ENCODE results near the gene ARL3. TPM values are rescaled to one million over a fixed set of nuclear protein-coding genes. Genes with fewer than 3 reads are reported as not detected.

The ARL3 gene
- total RNA-seq, 6 experiments from 2014 or later: 13.2 to 18.4 (median 16.8) TPM

GRCh38 chr10:102635377-102635776 lies 78.8 kb downstream of the ARL3 start:
- Mint-ChIP-seq H3K36me3 (ENCODE audit: low read depth) (no peaks in the 10 kb centered on the region), H3K4me3 (no peak overlapping the region), H3K9me3 (no peaks in the 10 kb centered on the region), H3K4me1 (ENCODE audit: low read depth) (peaks cover 63% of the 10 kb centered on the region), H3K27ac (peak overlapping the region; percentile 96), H3K27me3 (ENCODE audit: insufficient read depth) (peaks cover 1% of the 10 kb centered on the region)
- no peak for TF ChIP-seq CTCF (IDR thresholded peaks at IDR 0.05)
- DNase-seq: no peak

- Mint-ChIP-seq H3K27ac (peak overlapping the region; percentile 96), H3K27me3 (ENCODE audit: insufficient read depth) (peaks cover 4% of the 10 kb centered on the region), H3K36me3 (ENCODE audit: low read depth) (no peaks in the 10 kb centered on the region), H3K9me3 (no peaks in the 10 kb centered on the region), H3K4me3 (no peak overlapping the region), H3K4me1 (ENCODE audit: low read depth) (peaks cover 67% of the 10 kb centered on the region)
- no peak for DNase-seq
- TF ChIP-seq CTCF (IDR thresholded peaks at IDR 0.05): no peak
Observed at GRCh38 chr10:102634686-102635085, 79.5 kb downstream of the ARL3 start.

- no peak for DNase-seq
- Mint-ChIP-seq H3K9me3 (no peaks in the 10 kb centered on the region), H3K27me3 (ENCODE audit: insufficient read depth) (peaks cover 4% of the 10 kb centered on the region), H3K36me3 (ENCODE audit: low read depth) (no peaks in the 10 kb centered on the region), H3K4me1 (ENCODE audit: low read depth) (peaks cover 72% of the 10 kb centered on the region), H3K4me3 (0 out of 2 replicates have a peak overlapping the region, but pooled peaks have one; percentile 65), H3K27ac (peak overlapping the region; percentile 96)
- no peak for TF ChIP-seq CTCF (IDR thresholded peaks at IDR 0.05)
Observed at GRCh38 chr10:102633848-102634247, 80.3 kb downstream of the ARL3 start.

GRCh38 chr10:102633287-102633686 lies 80.9 kb downstream of the ARL3 start:
- Mint-ChIP-seq H3K9me3 (no peaks in the 10 kb centered on the region), H3K27me3 (ENCODE audit: insufficient read depth) (peaks cover 4% of the 10 kb centered on the region), H3K27ac (peak overlapping the region; percentile 96), H3K36me3 (ENCODE audit: low read depth) (no peaks in the 10 kb centered on the region), H3K4me1 (ENCODE audit: low read depth) (peaks cover 78% of the 10 kb centered on the region), H3K4me3 (peak overlapping the region; percentile 65)
- TF ChIP-seq CTCF (IDR thresholded peaks at IDR 0.05): no peak
- DNase-seq: peak; percentile 53

- no peaks in the 10 kb centered on the region for H3K36me3 Mint-ChIP-seq (ENCODE audit: low read depth)
- peaks cover 85% of the 10 kb centered on the region for H3K4me1 Mint-ChIP-seq (ENCODE audit: low read depth)
- no peak for DNase-seq
- TF ChIP-seq CTCF (IDR thresholded peaks at IDR 0.05): no peak
- no peaks in the 10 kb centered on the region for H3K9me3 Mint-ChIP-seq
- peaks cover 4% of the 10 kb centered on the region for H3K27me3 Mint-ChIP-seq (ENCODE audit: insufficient read depth)
- peak overlapping the region; percentile 96 for H3K27ac Mint-ChIP-seq
- peak overlapping the region; percentile 65 for H3K4me3 Mint-ChIP-seq
Observed at GRCh38 chr10:102632394-102633111, 81.6 kb downstream of the ARL3 start.
